A549 (cell line): ENCODE results near the gene TFAP2E. TPM values are rescaled to one million over a fixed set of nuclear protein-coding genes. Genes with fewer than 3 reads are reported as not detected.

Experiments used
- ATAC-seq, 2 experiments: fragments of 200-7000 bp in 1 of 2; fragments of >200 bp in 1 of 2; cut with Nextera tagmentation in 1 of 2; cut with Tn5 transposase in 1 of 2; 3 replicates each; pipeline versions ENCODE4 v1.8.0 to v1.9.1; 2018 to 2020; ENCODE audit warnings: mild to moderate bottlenecking in 1 of 2, moderate library complexity in 1 of 2
- CTCF ChIA-PET: fragments of 300-600 bp; sonication (Branson Sonifier 250); formaldehyde crosslinking; extraction: SDS; loops from one replicate; lab custom pipeline; 2021; ENCODE audit warnings: antibody characterized with exemption, inconsistent platforms; lab: Yijun Ruan, JAX
- POLR2A ChIA-PET: fragments of 350-600 bp; formaldehyde crosslinking; extraction: SDS; loops from one replicate; lab custom pipeline; 2021; ENCODE audit warnings: antibody characterized with exemption, inconsistent platforms; lab: Yijun Ruan, JAX
- DNase-seq, 2 experiments: peaks; one replicate each; pipeline versions ENCODE4 v3.0.0 to v3.0.0-alpha.2; 2011 to 2016; ENCODE audit warnings: low read depth in 1 of 2, low spot score in 1 of 2
- FAIRE-seq: peaks from 2 replicates; lab custom pipeline; 2011; peaks lifted over from hg19 to GRCh38; lab: Jason Lieb, UNC
- H3K27ac ChIP-seq, 2 experiments: fragments of >200 bp; sonication (Bioruptor Twin); formaldehyde crosslinking; 3 replicates each; pipeline ENCODE4 v1.5.1; 2016 to 2017
- H3K4me1 ChIP-seq: fragments of >200 bp; sonication (Bioruptor Twin); formaldehyde crosslinking; 3 replicates; pipeline ENCODE4 v1.6.1; 2016
- H3K4me2 ChIP-seq: fragments of >200 bp; sonication (Bioruptor Twin); formaldehyde crosslinking; 3 replicates; pipeline ENCODE4 v1.6.1; 2016
- H3K4me3 ChIP-seq: fragments of >200 bp; sonication (Bioruptor Twin); formaldehyde crosslinking; 3 replicates; pipeline ENCODE4 v1.5.1; 2016
- H3K9me3 ChIP-seq: fragments of >200 bp; sonication (Bioruptor Twin); formaldehyde crosslinking; 3 replicates; pipeline ENCODE4 v1.6.1; 2016
- BHLHE40 ChIP-seq: IDR thresholded peaks from 2 replicates; pipeline ENCODE4 v1.6.1; 2012; ENCODE audit warnings: low read depth, low read length, inconsistent platforms
- CBX8 ChIP-seq: fragments of 200-600 bp; sonication (generic); IDR thresholded peaks from 2 replicates; pipeline ENCODE4 v1.6.1; 2016
- CHD2 ChIP-seq: fragments of 150-350 bp; IDR thresholded peaks from 2 replicates; pipeline ENCODE4 v1.6.1; 2014; ENCODE audit warnings: low read length; ENCODE audit not compliant: partially characterized antibody
- ESRRA ChIP-seq: fragments of 150-350 bp; IDR thresholded peaks from 2 replicates; pipeline ENCODE4 v1.6.1; 2014; ENCODE audit warnings: mild to moderate bottlenecking, low read length, borderline replicate concordance
- FOSB ChIP-seq: fragments of 250-450 bp; sonication (Bioruptor Pico); IDR thresholded peaks from 2 replicates; pipeline ENCODE4 v1.5.0; 2020; ENCODE audit warnings: mild to moderate bottlenecking, moderate library complexity
- FOSL2 ChIP-seq, 2 experiments: fragments of 450-650 bp in 1 of 2; fragments of >200 bp in 1 of 2; sonication (Bioruptor Twin) in 1 of 2; formaldehyde crosslinking; IDR thresholded peaks; 2 replicates each; pipeline versions ENCODE4 v1.5.0 to v1.6.1; 2016 to 2020; ENCODE audit warnings: mild to moderate bottlenecking in 1 of 2, moderate library complexity in 1 of 2
- GATA3 ChIP-seq: IDR thresholded peaks from 2 replicates; pipeline ENCODE4 v1.6.1; 2012; ENCODE audit warnings: borderline replicate concordance
- HOXB13 ChIP-seq: fragments of 250-450 bp; sonication (Bioruptor Pico); IDR thresholded peaks from 2 replicates; pipeline ENCODE4 v1.5.0; 2020; ENCODE audit warnings: low read depth, mild to moderate bottlenecking, moderate library complexity
- HOXB5 ChIP-seq: fragments of 250-450 bp; sonication (Bioruptor Pico); IDR thresholded peaks from 2 replicates; pipeline ENCODE4 v1.5.0; 2020; ENCODE audit warnings: mild to moderate bottlenecking, moderate library complexity
- JUN ChIP-seq, 2 experiments: fragments of >200 bp; sonication (Bioruptor Twin); formaldehyde crosslinking; IDR thresholded peaks; 2 replicates in 1 of 2; 3 replicates in 1 of 2; pipeline ENCODE4 v1.6.1; 2016 to 2017
- JUNB ChIP-seq: fragments of >200 bp; sonication (Bioruptor Twin); formaldehyde crosslinking; IDR thresholded peaks from 2 replicates; pipeline ENCODE4 v1.6.1; 2016
- NR3C1 ChIP-seq: fragments of >200 bp; sonication (Bioruptor Twin); formaldehyde crosslinking; IDR thresholded peaks from 3 replicates; pipeline ENCODE4 v1.6.1; 2017
- RAD21 ChIP-seq, 2 experiments: fragments of >200 bp in 1 of 2; sonication (Bioruptor Twin) in 1 of 2; formaldehyde crosslinking in 1 of 2; IDR thresholded peaks in 1 of 2; conservative IDR thresholded peaks in 1 of 2; 2 replicates in 1 of 2; 3 replicates in 1 of 2; pipeline ENCODE4 v1.6.1; 2012 to 2018; ENCODE audit warnings: inconsistent platforms in 1 of 2
- RARB ChIP-seq: fragments of 250-450 bp; sonication (Bioruptor Pico); IDR thresholded peaks from 2 replicates; pipeline ENCODE4 v1.8.0; 2021; ENCODE audit warnings: mild to moderate bottlenecking, moderate library complexity
- RCOR1 ChIP-seq: fragments of 150-350 bp; IDR thresholded peaks from 2 replicates; pipeline ENCODE4 v1.6.1; 2014; ENCODE audit warnings: antibody characterized with exemption, low read length, low read depth
- RNF2 ChIP-seq: fragments of 200-600 bp; sonication (generic); IDR thresholded peaks from 2 replicates; pipeline ENCODE4 v1.6.1; 2016; ENCODE audit warnings: low read depth, mild to moderate bottlenecking, antibody characterized with exemption, moderate library complexity, borderline replicate concordance
- ZFP36 ChIP-seq: fragments of 450-650 bp; IDR thresholded peaks from 2 replicates; pipeline ENCODE4 v1.6.1; 2014; ENCODE audit warnings: borderline replicate concordance; ENCODE audit not compliant: partially characterized antibody
- ZNF302 ChIP-seq: fragments of 250-450 bp; sonication (Bioruptor Pico); IDR thresholded peaks from 2 replicates; pipeline ENCODE4 v1.9.0; 2021; ENCODE audit warnings: inconsistent platforms, mild to moderate bottlenecking, moderate library complexity
- ZSCAN20 ChIP-seq: fragments of 250-450 bp; sonication (Bioruptor Pico); IDR thresholded peaks from 2 replicates; pipeline ENCODE4 v1.8.0; 2022; ENCODE audit warnings: mild to moderate bottlenecking, moderate library complexity
- WGBS: methylation state at CpG from one replicate; pipeline ENCODE4 v1.1.6; 2017; ENCODE audit errors: missing lambda C conversion rate; 5-methylcytosine and 5-hydroxymethylcytosine counted together
- polyA plus RNA-seq, 4 experiments: library from polyadenylated mRNA; depleted of rRNA in 3 of 4; stranded (reverse); fragments of >200 nt; fragmentation: RNase III in 1 of 4; extraction: RNeasy Plus Mini Kit Qiagen cat#74134 plus additional on column Dnase treatment in 1 of 4; gene quantifications; 2 replicates in 3 of 4; 3 replicates in 1 of 4; pipeline ENCODE4 v1.2.3, GENCODE V29; 2011 to 2017
- TF ChIP-seq, protein P1 (sequence below): fragments of 250-450 bp; sonication (Bioruptor Pico); IDR thresholded peaks from 2 replicates; pipeline ENCODE4 v1.5.0; 2020; ENCODE audit warnings: low read depth, mild to moderate bottlenecking, moderate library complexity
- TF ChIP-seq, protein P2 (sequence below): IDR thresholded peaks from 2 replicates; pipeline ENCODE4 v1.6.1; 2012
- TF ChIP-seq, protein P3 (sequence below): IDR thresholded peaks from 2 replicates; pipeline ENCODE4 v1.6.1; 2012
- TF ChIP-seq, protein P4 (sequence below): fragments of 250-450 bp; sonication (Bioruptor Pico); IDR thresholded peaks from 2 replicates; pipeline ENCODE4 v1.5.0; 2021; ENCODE audit warnings: mild to moderate bottlenecking, moderate library complexity, borderline replicate concordance

Gene TFAP2E
- polyA plus RNA-seq, 2 of the 4 experiments (the other 2 are of a cell fraction): 0.16 to 0.31 TPM

DNA sequence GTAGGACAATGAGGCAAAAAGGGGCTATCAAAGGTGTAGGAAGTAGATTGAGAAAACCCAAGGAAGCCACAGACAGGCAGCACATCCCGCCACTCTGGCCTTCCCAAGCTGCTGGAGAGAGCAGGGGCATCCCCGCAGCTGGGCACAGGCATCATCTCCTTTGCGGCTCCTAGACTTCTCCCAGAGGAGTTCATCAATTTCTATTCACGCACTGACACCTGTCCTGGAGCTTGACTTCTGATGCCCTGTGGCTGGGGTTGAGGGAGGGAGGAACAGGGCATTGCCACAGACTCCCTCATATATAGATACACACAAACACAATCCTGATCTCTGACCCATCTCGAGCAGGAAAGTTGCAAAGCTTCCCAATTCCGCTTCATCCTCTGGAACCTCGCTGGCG lies 1.9 kb upstream of the TFAP2E start:
- ChIA-PET CTCF (interaction anchor here (0.8 to 5.1 kb wide), 10 partner anchors 10 to 291 kb away, joined by 3 to 47 read pairs (median 4); partner anchors contain the start of gene CLSPN), POLR2A (no interaction called here)
- DNase-seq (no peak), ATAC-seq (no peak), FAIRE-seq (no peak)
- H3K4me3 ChIP-seq: no peak overlapping the region
- H3K4me2 ChIP-seq: no peak overlapping the region
- H3K27ac ChIP-seq: no peak overlapping the region
- TF ChIP-seq CHD2 (no peak), FOSB (CRISPR knock-in tag) (no peak), ZFP36 (no peak), ESRRA (no peak), FOSL2 (IDR thresholded peaks at IDR 0.05) (no peak), FOSL2 (CRISPR knock-in tag; IDR thresholded peaks at IDR 0.05) (no peak), ZSCAN20 (CRISPR knock-in tag) (no peak), BHLHE40 (no peak), NR3C1 (no peak), RAD21 (conservative IDR thresholded peaks at IDR 0.05 in 1 of 2, IDR thresholded peaks at IDR 0.05 in 1 of 2) (no peak), GATA3 (no peak)
- TF ChIP-seq, protein P1, sequence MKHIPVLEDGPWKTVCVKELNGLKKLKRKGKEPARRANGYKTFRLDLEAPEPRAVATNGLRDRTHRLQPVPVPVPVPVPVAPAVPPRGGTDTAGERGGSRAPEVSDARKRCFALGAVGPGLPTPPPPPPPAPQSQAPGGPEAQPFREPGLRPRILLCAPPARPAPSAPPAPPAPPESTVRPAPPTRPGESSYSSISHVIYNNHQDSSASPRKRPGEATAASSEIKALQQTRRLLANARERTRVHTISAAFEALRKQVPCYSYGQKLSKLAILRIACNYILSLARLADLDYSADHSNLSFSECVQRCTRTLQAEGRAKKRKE (CRISPR knock-in tag): no peak
- TF ChIP-seq, protein P2, sequence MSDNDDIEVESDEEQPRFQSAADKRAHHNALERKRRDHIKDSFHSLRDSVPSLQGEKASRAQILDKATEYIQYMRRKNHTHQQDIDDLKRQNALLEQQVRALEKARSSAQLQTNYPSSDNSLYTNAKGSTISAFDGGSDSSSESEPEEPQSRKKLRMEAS: no peak
- TF ChIP-seq, protein P3, sequence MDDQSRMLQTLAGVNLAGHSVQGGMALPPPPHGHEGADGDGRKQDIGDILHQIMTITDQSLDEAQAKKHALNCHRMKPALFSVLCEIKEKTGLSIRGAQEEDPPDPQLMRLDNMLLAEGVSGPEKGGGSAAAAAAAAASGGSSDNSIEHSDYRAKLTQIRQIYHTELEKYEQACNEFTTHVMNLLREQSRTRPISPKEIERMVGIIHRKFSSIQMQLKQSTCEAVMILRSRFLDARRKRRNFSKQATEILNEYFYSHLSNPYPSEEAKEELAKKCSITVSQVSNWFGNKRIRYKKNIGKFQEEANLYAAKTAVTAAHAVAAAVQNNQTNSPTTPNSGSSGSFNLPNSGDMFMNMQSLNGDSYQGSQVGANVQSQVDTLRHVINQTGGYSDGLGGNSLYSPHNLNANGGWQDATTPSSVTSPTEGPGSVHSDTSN: no peak
- no peaks in the 10 kb centered on the region for H3K9me3 ChIP-seq
- 82% methylated on average over 7 of the region's 8 CpGs for WGBS
- H3K4me1 ChIP-seq: no peaks in the 10 kb centered on the region; the same call in 2 of the 3 replicates

DNA sequence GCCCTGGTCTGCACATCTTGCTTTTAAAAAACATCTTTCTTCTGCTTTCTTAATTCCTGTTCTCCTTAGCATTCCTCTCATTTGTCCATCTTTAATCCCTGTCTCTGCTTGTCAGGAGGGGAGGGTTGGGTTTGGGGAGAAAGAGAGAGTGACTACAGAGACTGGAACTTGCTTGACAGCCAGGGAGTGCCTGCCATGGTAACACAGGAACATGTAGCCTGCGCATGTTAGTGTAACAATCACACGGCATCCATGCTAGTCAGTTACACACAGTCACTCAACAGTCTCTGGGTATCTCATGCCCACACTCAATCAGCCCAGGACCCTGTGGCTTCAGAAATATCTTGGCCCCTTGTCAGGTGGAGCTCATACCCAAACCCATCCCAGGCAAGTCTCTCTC lies 818 bp upstream of the TFAP2E start:
- CTCF ChIA-PET: interaction anchor here (0.6 to 5.1 kb wide), 8 partner anchors 8 to 203 kb away, joined by 3 to 47 read pairs (median 8); no protein-coding TSS in a partner anchor
- Histone ChIP-seq H3K4me1 (no peaks in the 10 kb centered on the region; the same call in 2 of the 3 replicates), H3K4me2 (peak overlapping the region; percentile 82; the same call in 2 of the 3 replicates), H3K27ac (no peak overlapping the region), H3K9me3 (no peaks in the 10 kb centered on the region), H3K4me3 (no peak overlapping the region; the same call in 2 of the 3 replicates)
- POLR2A ChIA-PET: interaction anchor here (1.6 kb wide), 1 partner anchor 197 kb away, joined by 4 read pairs; the partner anchor contains the start of gene CLSPN
- ATAC-seq (no peak), DNase-seq (no peak), FAIRE-seq (no peak)
- 95% methylated on average over 2 of the region's 2 CpGs for WGBS
- TF ChIP-seq JUNB (no peak), RNF2 (no peak), HOXB5 (CRISPR knock-in tag) (no peak), RCOR1 (no peak), GATA3 (no peak), ZNF302 (no peak), CBX8 (no peak), RARB (no peak), HOXB13 (CRISPR knock-in tag) (no peak), NR3C1 (no peak), JUN (IDR thresholded peaks at IDR 0.05) (no peak)
- TF ChIP-seq, protein P4, sequence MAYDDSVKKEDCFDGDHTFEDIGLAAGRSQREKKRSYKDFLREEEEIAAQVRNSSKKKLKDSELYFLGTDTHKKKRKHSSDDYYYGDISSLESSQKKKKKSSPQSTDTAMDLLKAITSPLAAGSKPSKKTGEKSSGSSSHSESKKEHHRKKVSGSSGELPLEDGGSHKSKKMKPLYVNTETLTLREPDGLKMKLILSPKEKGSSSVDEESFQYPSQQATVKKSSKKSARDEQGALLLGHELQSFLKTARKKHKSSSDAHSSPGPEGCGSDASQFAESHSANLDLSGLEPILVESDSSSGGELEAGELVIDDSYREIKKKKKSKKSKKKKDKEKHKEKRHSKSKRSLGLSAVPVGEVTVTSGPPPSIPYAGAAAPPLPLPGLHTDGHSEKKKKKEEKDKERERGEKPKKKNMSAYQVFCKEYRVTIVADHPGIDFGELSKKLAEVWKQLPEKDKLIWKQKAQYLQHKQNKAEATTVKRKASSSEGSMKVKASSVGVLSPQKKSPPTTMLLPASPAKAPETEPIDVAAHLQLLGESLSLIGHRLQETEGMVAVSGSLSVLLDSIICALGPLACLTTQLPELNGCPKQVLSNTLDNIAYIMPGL: no peak
- TF ChIP-seq, protein P1 (CRISPR knock-in tag): no peak
